Stimulated activated CD4-positive, alpha-beta T cell treated with anti-CD3 and anti-CD28 coated beads, Interleukin-12 subunit alpha, Interleukin-12 subunit beta, amount 100 ng/mL, for 24 hours (primary cell): ENCODE results near the gene NEDD4.
"Not testable (repeated sequence)": the region's sequence is repeated elsewhere in the genome, so short reads cannot be mapped to it uniquely, and the experiment has no call there.

ENCODE experiments used
- DNase-seq, 2 experiments: peaks; one replicate each; pipeline ENCODE4 v3.0.0-alpha.2; 2020; ENCODE audit warnings: low read depth in 2 of 2

The NEDD4 gene

GRCh38 chr15:55959744-55960447, 33.5 kb downstream of the NEDD4 start:
- DNase-seq: no peak

- no peak for DNase-seq
Observed at GRCh38 chr15:55958349-55958748, 35.1 kb downstream of the NEDD4 start.

GRCh38 chr15:55954862-55955605, 38.4 kb downstream of the NEDD4 start:
- no peak for DNase-seq

GRCh38 chr15:55952501-55953274, 40.7 kb downstream of the NEDD4 start:
- not testable (repeated sequence) for DNase-seq

GRCh38 chr15:55944606-55945005, 48.8 kb downstream of the NEDD4 start:
- not testable (repeated sequence) for DNase-seq

GRCh38 chr15:55942332-55942731, 51.1 kb downstream of the NEDD4 start:
- DNase-seq: no peak

- DNase-seq: no peak
Observed at GRCh38 chr15:55937040-55937439, 56.4 kb downstream of the NEDD4 start.

GRCh38 chr15:55928955-55929354, 64.5 kb downstream of the NEDD4 start:
- no peak for DNase-seq

GRCh38 chr15:55921744-55922143, 71.7 kb downstream of the NEDD4 start:
- no peak for DNase-seq

- no peak for DNase-seq
Observed at GRCh38 chr15:55917881-55918296, 75.5 kb downstream of the NEDD4 start.

- DNase-seq: no peak
Observed at GRCh38 chr15:55916666-55917409, 76.6 kb downstream of the NEDD4 start.

GRCh38 chr15:55915876-55916567, 77.4 kb downstream of the NEDD4 start:
- DNase-seq: no peak

- DNase-seq: no peak
Observed at GRCh38 chr15:55915221-55915620, 78.2 kb downstream of the NEDD4 start.

- no peak for DNase-seq
Observed at GRCh38 chr15:55914446-55914845, 79.0 kb downstream of the NEDD4 start.

GRCh38 chr15:55912982-55913381, 80.4 kb downstream of the NEDD4 start:
- no peak for DNase-seq

- DNase-seq: no peak
Observed at GRCh38 chr15:55909036-55909811, 84.2 kb downstream of the NEDD4 start.

- DNase-seq: no peak
Observed at GRCh38 chr15:55907797-55908196, 85.6 kb downstream of the NEDD4 start.

- DNase-seq: no peak
Observed at GRCh38 chr15:55902981-55903380, 90.4 kb downstream of the NEDD4 start.

GRCh38 chr15:55900019-55900418, 93.4 kb downstream of the NEDD4 start:
- no peak for DNase-seq

- DNase-seq: no peak
Observed at GRCh38 chr15:55899537-55899936, 93.9 kb downstream of the NEDD4 start.
